Renal cortical epithelial cell (primary cell): ENCODE results near the gene HOXA5. TPM values are rescaled to one million over a fixed set of nuclear protein-coding genes. Genes with fewer than 3 reads are reported as not detected.

Source experiments
- DNase-seq: peaks from one replicate; pipeline ENCODE4 v3.0.0-alpha.2; 2011; ENCODE audit warnings: low read depth
- total RNA-seq: library from RNA; depleted of rRNA; stranded (reverse); fragments of >200 nt; gene quantifications from 2 replicates; pipeline ENCODE4 v1.2.3, GENCODE V29; 2014

HOXA5 gene
- total RNA-seq, 1 donor from 2014 or later: 34.2 TPM

GRCh38 chr7:27182861-27183681, 39.6 kb upstream of the HOXA5 start:
- no peak for DNase-seq

DNA sequence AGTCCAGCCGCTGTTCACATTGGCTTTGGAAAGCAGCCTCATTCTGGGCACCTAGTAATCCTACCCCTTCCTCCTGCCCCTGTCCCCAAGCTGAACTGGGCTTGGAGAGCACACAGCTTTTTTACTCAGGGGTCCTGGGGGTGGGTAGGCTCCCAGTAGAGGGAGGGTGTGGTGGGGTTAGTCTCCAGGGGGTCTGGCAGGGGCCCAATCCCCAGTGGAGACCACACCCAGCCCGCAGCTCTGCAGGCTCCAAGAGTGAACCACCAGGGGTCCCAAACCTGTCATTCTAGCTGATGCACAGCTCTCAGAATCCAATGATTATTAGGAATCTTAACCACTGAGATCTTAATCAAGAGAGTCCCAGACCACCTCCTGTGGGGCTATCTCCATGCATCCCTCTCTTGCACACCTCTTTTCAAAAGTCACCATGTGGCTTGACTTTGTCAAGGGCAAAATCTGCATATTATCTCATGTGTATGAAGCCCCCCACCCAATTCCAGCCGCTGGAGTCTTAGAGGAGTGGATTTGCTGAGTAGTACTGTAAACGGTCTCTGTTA, 38.9 kb upstream of the HOXA5 start:
- no peak for DNase-seq

GRCh38 chr7:27181795-27182275, 38.4 kb upstream of the HOXA5 start:
- DNase-seq: no peak

- DNase-seq: no peak
Measured at GRCh38 chr7:27180431-27181420, 37.2 kb upstream of the HOXA5 start.

DNA sequence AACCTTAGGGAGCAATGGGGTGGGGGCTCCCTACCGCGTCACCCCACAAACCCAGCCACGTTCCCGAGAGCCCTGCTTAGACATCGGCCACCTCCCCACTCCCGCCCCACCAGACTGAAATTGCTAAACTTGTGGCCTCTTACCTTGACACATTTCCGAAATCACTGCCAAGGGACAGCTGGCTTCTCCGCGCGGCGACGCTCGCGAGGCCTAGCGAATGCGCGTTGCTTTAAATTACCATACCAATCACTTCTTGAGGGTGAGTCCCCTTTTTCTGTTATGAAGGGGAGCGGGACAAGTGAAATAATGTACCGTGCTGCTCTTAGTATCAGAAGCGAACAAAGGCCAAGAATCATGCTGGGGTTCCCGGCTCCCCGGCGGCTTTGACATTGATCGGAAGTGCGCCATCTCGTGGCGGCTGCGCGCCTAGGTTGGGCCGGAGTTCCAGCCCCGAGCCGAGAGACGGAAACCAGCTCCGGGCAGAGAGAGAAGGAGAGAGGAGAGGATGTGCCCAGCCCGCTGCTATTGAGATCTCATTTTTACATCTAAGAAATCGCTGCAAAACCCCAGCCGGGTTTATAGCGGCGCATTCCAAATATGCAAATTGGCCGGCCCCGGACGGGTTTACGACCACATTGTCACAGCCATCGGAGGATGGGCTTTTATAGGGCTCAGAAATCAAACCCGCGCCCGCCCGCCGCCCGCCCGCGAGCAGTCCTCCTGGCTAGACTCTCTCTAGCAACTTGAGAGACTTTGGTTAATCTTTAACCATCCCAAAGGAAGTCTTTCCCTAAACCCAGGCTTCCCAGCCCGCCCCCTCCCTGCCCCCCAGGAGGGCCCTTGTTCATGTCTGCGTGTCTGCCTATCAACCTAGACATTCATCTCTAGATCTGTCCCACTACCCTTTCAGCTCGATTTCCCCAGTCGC, 36.3 kb upstream of the HOXA5 start:
- DNase-seq: peak; percentile 85

DNA sequence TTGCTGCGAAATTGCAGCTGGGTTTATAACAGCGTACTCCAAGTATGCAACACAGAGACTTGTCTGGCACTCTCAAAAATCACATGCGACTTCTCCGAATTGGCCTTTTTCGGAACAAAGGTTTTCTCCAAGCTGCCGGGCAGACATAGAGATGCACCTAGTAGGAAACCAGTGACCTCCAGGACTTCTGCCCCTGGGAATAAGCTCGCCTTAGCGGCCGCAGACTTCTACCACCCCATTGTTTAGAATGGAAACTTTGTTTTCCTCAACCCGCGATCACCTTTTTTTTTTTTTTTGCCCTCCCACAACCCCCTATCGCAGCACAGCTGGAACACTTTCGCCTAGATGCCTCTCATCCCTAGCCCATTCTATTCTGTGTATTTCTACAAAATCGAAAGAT, 35.5 kb upstream of the HOXA5 start:
- no peak for DNase-seq

DNA sequence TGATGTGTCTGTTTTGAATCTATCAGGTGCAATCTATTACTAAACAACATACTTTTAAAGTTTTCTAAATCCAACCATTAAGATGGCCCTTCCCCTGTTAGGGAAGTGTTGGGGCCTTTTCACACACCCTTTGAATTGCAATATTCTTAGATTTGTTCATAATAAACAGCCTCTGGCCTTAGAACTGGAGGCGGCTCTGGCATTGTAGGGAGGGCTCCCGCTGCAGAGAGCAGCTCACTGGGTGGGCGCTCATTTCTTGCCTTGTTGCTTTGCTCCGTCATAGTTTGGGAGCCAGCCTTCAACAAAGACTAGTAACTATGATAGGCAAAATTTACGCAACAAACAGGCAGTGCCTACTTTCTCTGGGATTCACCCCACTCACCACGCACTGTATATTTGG, 34.9 kb upstream of the HOXA5 start:
- no peak for DNase-seq

DNA sequence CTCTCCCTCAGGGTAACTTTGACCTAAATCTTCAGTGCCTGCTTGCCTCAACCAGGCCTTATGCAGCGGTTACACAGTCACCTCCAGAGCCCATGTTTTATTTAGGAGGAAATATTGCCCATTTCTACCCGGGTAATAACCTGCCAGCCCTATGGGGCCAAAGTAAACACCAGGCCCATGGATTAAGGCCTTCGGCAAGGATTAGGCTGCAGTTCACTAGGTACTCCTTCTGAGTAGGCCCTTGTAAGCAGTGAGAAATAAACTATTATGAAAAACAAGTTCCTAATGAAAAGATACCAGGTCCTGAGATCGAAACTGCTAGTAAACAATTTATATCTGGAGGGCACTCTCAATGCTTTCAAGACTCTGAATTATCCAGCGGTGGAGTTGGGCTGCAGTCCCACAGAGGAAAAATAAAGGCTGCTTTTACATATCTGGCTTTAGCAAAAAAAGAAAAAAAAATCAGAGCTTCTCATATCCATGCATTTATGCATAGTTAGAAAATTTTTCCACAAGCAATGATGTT, 34.4 kb upstream of the HOXA5 start:
- no peak for DNase-seq

DNA sequence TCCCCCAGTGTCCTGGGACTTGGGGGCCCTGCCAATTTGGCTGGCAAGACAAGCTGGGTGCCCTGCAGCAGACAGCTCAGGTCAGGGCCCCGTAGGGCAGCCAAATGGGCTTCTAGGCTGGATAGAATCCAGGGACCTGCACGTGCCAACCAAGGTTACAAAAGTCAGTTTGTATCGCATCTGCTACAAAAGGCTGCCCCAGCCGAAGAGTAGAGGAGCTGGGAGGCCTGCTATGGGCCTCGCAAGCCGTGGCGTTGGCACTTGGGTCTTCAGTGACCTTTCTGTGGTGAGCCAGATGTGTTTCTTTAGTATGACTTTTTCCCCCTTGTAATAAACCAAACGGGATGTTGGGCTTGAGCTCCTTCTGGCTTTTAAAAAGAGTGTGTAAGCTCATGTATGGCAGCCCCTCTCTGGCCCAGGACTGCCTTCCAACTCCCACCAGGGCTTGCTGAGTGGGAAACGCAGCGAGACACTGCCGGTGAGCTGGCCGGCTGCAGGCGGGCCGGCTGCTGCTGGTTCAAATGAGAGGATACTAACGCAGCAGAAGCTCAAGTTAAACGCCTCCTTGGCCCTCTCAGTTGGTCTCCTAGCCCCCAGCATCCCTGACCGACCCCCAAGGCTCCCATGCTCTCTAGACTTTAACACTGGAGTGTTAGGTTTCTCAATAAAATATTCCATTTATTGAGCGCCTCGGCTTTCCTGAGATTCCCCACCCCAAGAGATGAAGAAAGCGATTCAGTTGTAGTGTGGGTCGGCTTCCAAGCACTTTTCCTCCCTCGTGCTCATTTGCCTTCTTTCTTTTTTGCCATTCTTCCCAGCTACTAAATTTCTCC, 33.7 kb upstream of the HOXA5 start:
- DNase-seq: no peak

GRCh38 chr7:27176524-27176845, 33.0 kb upstream of the HOXA5 start:
- DNase-seq: no peak

- DNase-seq: no peak
Measured at GRCh38 chr7:27175626-27176523, 32.4 kb upstream of the HOXA5 start.

GRCh38 chr7:27174874-27175625, 31.6 kb upstream of the HOXA5 start:
- peak; percentile 86 for DNase-seq

GRCh38 chr7:27173956-27174873, 30.7 kb upstream of the HOXA5 start, which contains the start of gene HOXA10:
HOXA10 (minus strand) TSS chr7:27174320; CDS start chr7:27174306, 14 bp downstream.
- peak; percentile 53 for DNase-seq

GRCh38 chr7:27173511-27173955, 30.1 kb upstream of the HOXA5 start:
- DNase-seq: no peak

DNA sequence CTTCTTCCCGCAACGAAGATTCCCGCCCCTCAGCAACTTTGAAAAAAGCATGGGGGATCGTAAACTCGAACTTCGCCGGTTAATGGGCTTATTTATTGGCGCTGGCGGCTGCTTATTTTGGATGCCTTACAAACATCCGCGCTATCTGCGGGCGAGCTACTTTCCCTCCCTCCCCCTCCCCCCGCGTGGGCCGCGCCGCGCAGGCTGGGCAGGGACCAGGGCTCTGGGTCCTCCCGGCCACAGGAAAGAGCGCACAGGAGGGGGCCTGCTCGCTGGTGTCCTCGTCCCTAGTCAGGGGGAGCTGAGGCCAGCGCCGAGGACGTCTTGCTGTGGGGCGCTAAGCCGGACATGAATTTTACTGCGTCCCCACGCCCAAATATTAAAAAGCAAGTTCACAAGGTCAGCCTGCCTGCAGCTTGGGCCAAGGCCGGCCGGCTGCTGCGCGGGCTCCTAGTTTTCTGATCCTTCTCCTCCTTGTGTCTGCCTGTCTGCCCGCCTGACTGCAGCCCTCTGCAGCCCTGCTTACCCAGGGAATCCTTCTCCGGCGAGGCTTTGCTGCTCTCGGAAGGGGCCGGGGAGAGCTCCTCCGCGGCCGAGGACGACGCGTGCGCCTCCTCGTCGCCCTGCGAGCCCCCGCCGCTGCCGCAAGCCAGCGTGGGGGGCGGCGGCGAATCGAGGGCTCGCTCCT, 29.5 kb upstream of the HOXA5 start:
- DNase-seq: no peak

- DNase-seq: no peak
Measured at GRCh38 chr7:27172315-27172774, 28.9 kb upstream of the HOXA5 start.
